Stimulated activated CD4-positive, alpha-beta T cell treated with anti-CD3 and anti-CD28 coated beads, Interleukin-4, amount 100 ng/mL, for 1 hour (primary cell): Measurements from ENCODE around the gene NEO1.

Experiments
- DNase-seq: peaks from one replicate; pipeline ENCODE4 v3.0.0-alpha.2; 2020

The NEO1 gene

GRCh38 chr15:73320619-73321180 lies 268.4 kb downstream of the NEO1 start:
- DNase-seq = no peak

GRCh38 chr15:73321496-73322450 lies 269.5 kb downstream of the NEO1 start:
- DNase-seq = no peak

GRCh38 chr15:73322665-73323373 lies 270.6 kb downstream of the NEO1 start:
- DNase-seq = no peak

- DNase-seq = no peak
Measured at GRCh38 chr15:73323374-73323955, 271.2 kb downstream of the NEO1 start.

- DNase-seq = no peak
Measured at GRCh38 chr15:73323956-73324355, 271.7 kb downstream of the NEO1 start.

- no peak for DNase-seq
Measured at GRCh38 chr15:73324496-73325170, 272.4 kb downstream of the NEO1 start.

GRCh38 chr15:73325191-73325861 lies 273.1 kb downstream of the NEO1 start:
- no peak for DNase-seq

GRCh38 chr15:73326157-73326556 lies 273.9 kb downstream of the NEO1 start:
- DNase-seq = no peak

GRCh38 chr15:73328149-73328820 lies 276.0 kb downstream of the NEO1 start:
- no peak for DNase-seq

GRCh38 chr15:73328981-73329380 lies 276.7 kb downstream of the NEO1 start:
- no peak for DNase-seq

- no peak for DNase-seq
Measured at GRCh38 chr15:73329501-73330200, 277.4 kb downstream of the NEO1 start.

GRCh38 chr15:73330206-73331051 lies 278.2 kb downstream of the NEO1 start:
- DNase-seq = no peak

GRCh38 chr15:73331501-73331900 lies 279.2 kb downstream of the NEO1 start:
- DNase-seq = no peak

GRCh38 chr15:73331991-73332925 lies 280.0 kb downstream of the NEO1 start:
- no peak for DNase-seq

- no peak for DNase-seq
Measured at GRCh38 chr15:73333001-73333400, 280.7 kb downstream of the NEO1 start.

GRCh38 chr15:73334086-73334485 lies 281.8 kb downstream of the NEO1 start:
- DNase-seq = no peak

GRCh38 chr15:73335026-73335425 lies 282.8 kb downstream of the NEO1 start:
- DNase-seq = no peak

GRCh38 chr15:73335471-73335870 lies 283.2 kb downstream of the NEO1 start:
- DNase-seq = no peak

GRCh38 chr15:73336756-73337155 lies 284.5 kb downstream of the NEO1 start:
- DNase-seq = no peak
